Gastroesophageal sphincter (tissue), 3 donors: Measurements from ENCODE around the gene LRRC30.

Source experiments
- CTCF ChIP-seq, 4 experiments: fragments of 200-600 bp in 2 of 4; fragments of 450-650 bp in 2 of 4; sonication (generic) in 1 of 4; IDR thresholded peaks; one replicate each; pipeline ENCODE4 v1.5.1; 2017 to 2019; ENCODE audit warnings: antibody characterized with exemption in 4 of 4, mild to moderate bottlenecking in 2 of 4, moderate library complexity in 2 of 4
- EP300 ChIP-seq: sonication (generic); formaldehyde crosslinking; IDR thresholded peaks from one replicate; pipeline ENCODE4 v1.6.1; 2017; ENCODE audit warnings: antibody characterized with exemption, mild to moderate bottlenecking
- POLR2A ChIP-seq, 2 donors: fragments of 450-650 bp; IDR thresholded peaks; one replicate each; pipeline ENCODE4 v1.6.1; 2017; ENCODE audit warnings: antibody characterized with exemption in 2 of 2, mild to moderate bottlenecking in 2 of 2, moderate library complexity in 1 of 2
- POLR2AphosphoS5 ChIP-seq: sonication (generic); formaldehyde crosslinking; IDR thresholded peaks from one replicate; pipeline ENCODE4 v1.6.1; 2017; ENCODE audit warnings: antibody characterized with exemption

- TF ChIP-seq CTCF (IDR thresholded peaks at IDR 0.05) (no peak), EP300 (no peak), POLR2AphosphoS5 (no peak), POLR2A (IDR thresholded peaks at IDR 0.05) (no peak)
Observed at GRCh38 chr18:7234091-7234490, 3.2 kb downstream of the LRRC30 start.
